WTC11 (cell line): Measurements from ENCODE around the gene AKR1A1. TPM values are rescaled to one million over a fixed set of nuclear protein-coding genes. Genes with fewer than 3 reads are reported as not detected.

Experiments used
- ATAC-seq: fragments of 200-7000 bp; cut with Tn5 transposase; 2 replicates; pipeline ENCODE4 v1.10.0; 2021; ENCODE audit warnings: mild to moderate bottlenecking, moderate library complexity
- CTCF ChIA-PET: fragments of 300-600 bp; sonication (Branson Sonifier 250); formaldehyde crosslinking; loops from one replicate; lab custom pipeline; 2021; ENCODE audit warnings: antibody characterized with exemption; lab: Charles Lee
- POLR2A ChIA-PET: fragments of 350-600 bp; sonication (Branson Sonifier 250); formaldehyde crosslinking; loops from one replicate; lab custom pipeline; 2021; ENCODE audit warnings: antibody characterized with exemption; lab: Charles Lee
- DNase-seq: peaks from one replicate; pipeline ENCODE4 v3.0.0; 2021; ENCODE audit warnings: low spot score
- H3K27ac Mint-ChIP-seq: 2 replicates; pipeline ENCODE4 v1.8.0; 2021; ENCODE audit warnings: mixed read lengths
- H3K27me3 Mint-ChIP-seq: 2 replicates; pipeline ENCODE4 v1.8.0; 2021; ENCODE audit warnings: low read depth, mild to moderate bottlenecking, moderate library complexity, mixed read lengths
- H3K36me3 Mint-ChIP-seq: 2 replicates; pipeline ENCODE4 v1.8.0; 2021; ENCODE audit warnings: mixed read lengths
- H3K4me1 Mint-ChIP-seq: 2 replicates; pipeline ENCODE4 v1.8.0; 2022; ENCODE audit warnings: mixed read lengths
- H3K4me3 Mint-ChIP-seq: 2 replicates; pipeline ENCODE4 v1.8.0; 2021; ENCODE audit warnings: mild to moderate bottlenecking, moderate library complexity, mixed read lengths
- H3K9me3 Mint-ChIP-seq: 2 replicates; pipeline ENCODE4 v1.8.0; 2021; ENCODE audit warnings: mixed read lengths
- CDX4 ChIP-seq: fragments of 250-450 bp; sonication (Bioruptor Pico); IDR thresholded peaks from 2 replicates; pipeline ENCODE4 v1.9.0; 2021; ENCODE audit warnings: moderate library complexity, mild to moderate bottlenecking, inconsistent platforms, borderline replicate concordance
- CREB1 ChIP-seq: sonication (generic); formaldehyde crosslinking; IDR thresholded peaks from 2 replicates; pipeline ENCODE4 v1.8.0; 2023; ENCODE audit warnings: mild to moderate bottlenecking, missing genetic modification reagents
- ERG ChIP-seq: fragments of 250-450 bp; sonication (Bioruptor Pico); IDR thresholded peaks from 2 replicates; pipeline ENCODE4 v1.8.0; 2021; ENCODE audit warnings: mild to moderate bottlenecking
- GTF2I ChIP-seq: fragments of 250-450 bp; sonication (Bioruptor Pico); conservative IDR thresholded peaks from 2 replicates; pipeline ENCODE4 v1.4.0; 2021; ENCODE audit warnings: mild to moderate bottlenecking
- NFATC4 ChIP-seq: fragments of 250-450 bp; sonication (Bioruptor Pico); IDR thresholded peaks from 2 replicates; pipeline ENCODE4 v1.9.0; 2021; ENCODE audit warnings: mild to moderate bottlenecking
- PRRX2 ChIP-seq: fragments of 250-450 bp; sonication (Bioruptor Pico); IDR thresholded peaks from 2 replicates; pipeline ENCODE4 v1.8.0; 2021; ENCODE audit warnings: mild to moderate bottlenecking
- SOX15 ChIP-seq: fragments of 250-450 bp; sonication (Bioruptor Pico); IDR thresholded peaks from 2 replicates; pipeline ENCODE4 v1.9.0; 2021; ENCODE audit warnings: mild to moderate bottlenecking
- USF2 ChIP-seq: sonication (generic); formaldehyde crosslinking; IDR thresholded peaks from 2 replicates; pipeline ENCODE4 v1.8.1; 2023; ENCODE audit warnings: mild to moderate bottlenecking, missing genetic modification reagents, moderate library complexity
- ZNF121 ChIP-seq: sonication (generic); formaldehyde crosslinking; IDR thresholded peaks from 2 replicates; pipeline ENCODE4 v1.8.0; 2023; ENCODE audit warnings: missing genetic modification reagents
- ZNF263 ChIP-seq: sonication (generic); formaldehyde crosslinking; IDR thresholded peaks from 2 replicates; pipeline ENCODE4 v1.8.1; 2022; ENCODE audit warnings: low read depth, mild to moderate bottlenecking, moderate library complexity, missing genetic modification reagents
- ZSCAN18 ChIP-seq: fragments of 250-450 bp; sonication (Bioruptor Pico); IDR thresholded peaks from 2 replicates; pipeline ENCODE4 v2.1.2; 2022; ENCODE audit warnings: mild to moderate bottlenecking, moderate library complexity
- total RNA-seq: library from RNA; stranded (reverse); gene quantifications from 3 replicates; pipeline ENCODE4 v1.2.3, GENCODE V29; 2021
- TF ChIP-seq, protein P1 (sequence below): sonication (generic); formaldehyde crosslinking; IDR thresholded peaks from 2 replicates; pipeline ENCODE4 v1.8.1; 2022; ENCODE audit warnings: missing genetic modification reagents, borderline replicate concordance
- TF ChIP-seq, protein P2 (sequence below): fragments of 250-450 bp; sonication (Bioruptor Pico); IDR thresholded peaks from 2 replicates; pipeline ENCODE4 v1.9.0; 2021; ENCODE audit warnings: mild to moderate bottlenecking, borderline replicate concordance
- TF ChIP-seq, protein P3 (sequence below): sonication (generic); formaldehyde crosslinking; IDR thresholded peaks from 2 replicates; pipeline ENCODE4 v1.8.0; 2022; ENCODE audit warnings: mild to moderate bottlenecking, missing genetic modification reagents
- TF ChIP-seq, protein P4 (sequence below): sonication (generic); formaldehyde crosslinking; IDR thresholded peaks from 2 replicates; pipeline ENCODE4 v1.8.0; 2023; ENCODE audit warnings: missing genetic modification reagents
- TF ChIP-seq, protein P5 (sequence below): sonication (generic); formaldehyde crosslinking; IDR thresholded peaks from 2 replicates; pipeline ENCODE4 v1.8.1; 2023; ENCODE audit warnings: mild to moderate bottlenecking, missing genetic modification reagents
- TF ChIP-seq, protein P6 (sequence below): sonication (generic); formaldehyde crosslinking; IDR thresholded peaks from 2 replicates; pipeline ENCODE4 v1.8.0; 2022; ENCODE audit warnings: missing genetic modification reagents

AKR1A1 gene
- total RNA-seq, 1 experiment from 2014 or later = 338 TPM

GRCh38 chr1:45585110-45585426 lies 34.4 kb downstream of the AKR1A1 start:
- no peaks in the 10 kb centered on the region for H3K9me3 Mint-ChIP-seq
- ChIA-PET POLR2A (interaction anchor here (0.6 to 1.2 kb wide), 6 partner anchors 34 to 1686 kb away, joined by 3 to 7 read pairs (median 4); partner anchors contain the start of genes CCDC163, MMACHC and PRDX1), CTCF (interaction anchor here (1.0 kb wide), 1 partner anchor 34 kb away, joined by 4 read pairs; the partner anchor contains the start of gene AKR1A1)
- peaks cover 2% of the 10 kb centered on the region; the same call in 1 of the 2 replicates for H3K27me3 Mint-ChIP-seq
- peaks cover 30% of the 10 kb centered on the region for H3K4me1 Mint-ChIP-seq
- H3K4me3 Mint-ChIP-seq = peak overlapping the region; percentile 95
- H3K27ac Mint-ChIP-seq = peak overlapping the region; percentile 98
- ATAC-seq (no peak), DNase-seq (no peak)
- peaks cover 31% of the 10 kb centered on the region for H3K36me3 Mint-ChIP-seq
- TF ChIP-seq, protein P1, sequence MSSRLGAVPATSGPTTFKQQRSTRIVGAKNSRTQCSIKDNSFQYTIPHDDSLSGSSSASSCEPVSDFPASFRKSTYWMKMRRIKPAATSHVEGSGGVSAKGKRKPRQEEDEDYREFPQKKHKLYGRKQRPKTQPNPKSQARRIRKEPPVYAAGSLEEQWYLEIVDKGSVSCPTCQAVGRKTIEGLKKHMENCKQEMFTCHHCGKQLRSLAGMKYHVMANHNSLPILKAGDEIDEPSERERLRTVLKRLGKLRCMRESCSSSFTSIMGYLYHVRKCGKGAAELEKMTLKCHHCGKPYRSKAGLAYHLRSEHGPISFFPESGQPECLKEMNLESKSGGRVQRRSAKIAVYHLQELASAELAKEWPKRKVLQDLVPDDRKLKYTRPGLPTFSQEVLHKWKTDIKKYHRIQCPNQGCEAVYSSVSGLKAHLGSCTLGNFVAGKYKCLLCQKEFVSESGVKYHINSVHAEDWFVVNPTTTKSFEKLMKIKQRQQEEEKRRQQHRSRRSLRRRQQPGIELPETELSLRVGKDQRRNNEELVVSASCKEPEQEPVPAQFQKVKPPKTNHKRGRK (CRISPR knock-in tag) = no peak
- TF ChIP-seq, protein P2, sequence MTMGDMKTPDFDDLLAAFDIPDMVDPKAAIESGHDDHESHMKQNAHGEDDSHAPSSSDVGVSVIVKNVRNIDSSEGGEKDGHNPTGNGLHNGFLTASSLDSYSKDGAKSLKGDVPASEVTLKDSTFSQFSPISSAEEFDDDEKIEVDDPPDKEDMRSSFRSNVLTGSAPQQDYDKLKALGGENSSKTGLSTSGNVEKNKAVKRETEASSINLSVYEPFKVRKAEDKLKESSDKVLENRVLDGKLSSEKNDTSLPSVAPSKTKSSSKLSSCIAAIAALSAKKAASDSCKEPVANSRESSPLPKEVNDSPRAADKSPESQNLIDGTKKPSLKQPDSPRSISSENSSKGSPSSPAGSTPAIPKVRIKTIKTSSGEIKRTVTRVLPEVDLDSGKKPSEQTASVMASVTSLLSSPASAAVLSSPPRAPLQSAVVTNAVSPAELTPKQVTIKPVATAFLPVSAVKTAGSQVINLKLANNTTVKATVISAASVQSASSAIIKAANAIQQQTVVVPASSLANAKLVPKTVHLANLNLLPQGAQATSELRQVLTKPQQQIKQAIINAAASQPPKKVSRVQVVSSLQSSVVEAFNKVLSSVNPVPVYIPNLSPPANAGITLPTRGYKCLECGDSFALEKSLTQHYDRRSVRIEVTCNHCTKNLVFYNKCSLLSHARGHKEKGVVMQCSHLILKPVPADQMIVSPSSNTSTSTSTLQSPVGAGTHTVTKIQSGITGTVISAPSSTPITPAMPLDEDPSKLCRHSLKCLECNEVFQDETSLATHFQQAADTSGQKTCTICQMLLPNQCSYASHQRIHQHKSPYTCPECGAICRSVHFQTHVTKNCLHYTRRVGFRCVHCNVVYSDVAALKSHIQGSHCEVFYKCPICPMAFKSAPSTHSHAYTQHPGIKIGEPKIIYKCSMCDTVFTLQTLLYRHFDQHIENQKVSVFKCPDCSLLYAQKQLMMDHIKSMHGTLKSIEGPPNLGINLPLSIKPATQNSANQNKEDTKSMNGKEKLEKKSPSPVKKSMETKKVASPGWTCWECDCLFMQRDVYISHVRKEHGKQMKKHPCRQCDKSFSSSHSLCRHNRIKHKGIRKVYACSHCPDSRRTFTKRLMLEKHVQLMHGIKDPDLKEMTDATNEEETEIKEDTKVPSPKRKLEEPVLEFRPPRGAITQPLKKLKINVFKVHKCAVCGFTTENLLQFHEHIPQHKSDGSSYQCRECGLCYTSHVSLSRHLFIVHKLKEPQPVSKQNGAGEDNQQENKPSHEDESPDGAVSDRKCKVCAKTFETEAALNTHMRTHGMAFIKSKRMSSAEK (CRISPR knock-in tag) = no peak
- no peak for TF ChIP-seq NFATC4
- TF ChIP-seq CREB1 (CRISPR knock-in tag) = no peak
- TF ChIP-seq SOX15 (CRISPR knock-in tag) = no peak
- TF ChIP-seq GTF2I (CRISPR knock-in tag) = no peak
- TF ChIP-seq ZNF263 (CRISPR knock-in tag) = no peak
- TF ChIP-seq, protein P3, sequence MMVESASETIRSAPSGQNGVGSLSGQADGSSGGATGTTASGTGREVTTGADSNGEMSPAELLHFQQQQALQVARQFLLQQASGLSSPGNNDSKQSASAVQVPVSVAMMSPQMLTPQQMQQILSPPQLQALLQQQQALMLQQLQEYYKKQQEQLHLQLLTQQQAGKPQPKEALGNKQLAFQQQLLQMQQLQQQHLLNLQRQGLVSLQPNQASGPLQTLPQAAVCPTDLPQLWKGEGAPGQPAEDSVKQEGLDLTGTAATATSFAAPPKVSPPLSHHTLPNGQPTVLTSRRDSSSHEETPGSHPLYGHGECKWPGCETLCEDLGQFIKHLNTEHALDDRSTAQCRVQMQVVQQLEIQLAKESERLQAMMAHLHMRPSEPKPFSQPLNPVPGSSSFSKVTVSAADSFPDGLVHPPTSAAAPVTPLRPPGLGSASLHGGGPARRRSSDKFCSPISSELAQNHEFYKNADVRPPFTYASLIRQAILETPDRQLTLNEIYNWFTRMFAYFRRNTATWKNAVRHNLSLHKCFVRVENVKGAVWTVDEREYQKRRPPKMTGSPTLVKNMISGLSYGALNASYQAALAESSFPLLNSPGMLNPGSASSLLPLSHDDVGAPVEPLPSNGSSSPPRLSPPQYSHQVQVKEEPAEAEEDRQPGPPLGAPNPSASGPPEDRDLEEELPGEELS (CRISPR knock-in tag) = no peak
- no peak for TF ChIP-seq PRRX2 (CRISPR knock-in tag)
- TF ChIP-seq, protein P4, sequence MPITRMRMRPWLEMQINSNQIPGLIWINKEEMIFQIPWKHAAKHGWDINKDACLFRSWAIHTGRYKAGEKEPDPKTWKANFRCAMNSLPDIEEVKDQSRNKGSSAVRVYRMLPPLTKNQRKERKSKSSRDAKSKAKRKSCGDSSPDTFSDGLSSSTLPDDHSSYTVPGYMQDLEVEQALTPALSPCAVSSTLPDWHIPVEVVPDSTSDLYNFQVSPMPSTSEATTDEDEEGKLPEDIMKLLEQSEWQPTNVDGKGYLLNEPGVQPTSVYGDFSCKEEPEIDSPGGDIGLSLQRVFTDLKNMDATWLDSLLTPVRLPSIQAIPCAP = no peak
- TF ChIP-seq, protein P5, sequence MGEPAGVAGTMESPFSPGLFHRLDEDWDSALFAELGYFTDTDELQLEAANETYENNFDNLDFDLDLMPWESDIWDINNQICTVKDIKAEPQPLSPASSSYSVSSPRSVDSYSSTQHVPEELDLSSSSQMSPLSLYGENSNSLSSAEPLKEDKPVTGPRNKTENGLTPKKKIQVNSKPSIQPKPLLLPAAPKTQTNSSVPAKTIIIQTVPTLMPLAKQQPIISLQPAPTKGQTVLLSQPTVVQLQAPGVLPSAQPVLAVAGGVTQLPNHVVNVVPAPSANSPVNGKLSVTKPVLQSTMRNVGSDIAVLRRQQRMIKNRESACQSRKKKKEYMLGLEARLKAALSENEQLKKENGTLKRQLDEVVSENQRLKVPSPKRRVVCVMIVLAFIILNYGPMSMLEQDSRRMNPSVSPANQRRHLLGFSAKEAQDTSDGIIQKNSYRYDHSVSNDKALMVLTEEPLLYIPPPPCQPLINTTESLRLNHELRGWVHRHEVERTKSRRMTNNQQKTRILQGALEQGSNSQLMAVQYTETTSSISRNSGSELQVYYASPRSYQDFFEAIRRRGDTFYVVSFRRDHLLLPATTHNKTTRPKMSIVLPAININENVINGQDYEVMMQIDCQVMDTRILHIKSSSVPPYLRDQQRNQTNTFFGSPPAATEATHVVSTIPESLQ (CRISPR knock-in tag) = no peak
- no peak for TF ChIP-seq ERG (CRISPR knock-in tag)
- TF ChIP-seq USF2 (CRISPR knock-in tag) = no peak
- TF ChIP-seq, protein P6, sequence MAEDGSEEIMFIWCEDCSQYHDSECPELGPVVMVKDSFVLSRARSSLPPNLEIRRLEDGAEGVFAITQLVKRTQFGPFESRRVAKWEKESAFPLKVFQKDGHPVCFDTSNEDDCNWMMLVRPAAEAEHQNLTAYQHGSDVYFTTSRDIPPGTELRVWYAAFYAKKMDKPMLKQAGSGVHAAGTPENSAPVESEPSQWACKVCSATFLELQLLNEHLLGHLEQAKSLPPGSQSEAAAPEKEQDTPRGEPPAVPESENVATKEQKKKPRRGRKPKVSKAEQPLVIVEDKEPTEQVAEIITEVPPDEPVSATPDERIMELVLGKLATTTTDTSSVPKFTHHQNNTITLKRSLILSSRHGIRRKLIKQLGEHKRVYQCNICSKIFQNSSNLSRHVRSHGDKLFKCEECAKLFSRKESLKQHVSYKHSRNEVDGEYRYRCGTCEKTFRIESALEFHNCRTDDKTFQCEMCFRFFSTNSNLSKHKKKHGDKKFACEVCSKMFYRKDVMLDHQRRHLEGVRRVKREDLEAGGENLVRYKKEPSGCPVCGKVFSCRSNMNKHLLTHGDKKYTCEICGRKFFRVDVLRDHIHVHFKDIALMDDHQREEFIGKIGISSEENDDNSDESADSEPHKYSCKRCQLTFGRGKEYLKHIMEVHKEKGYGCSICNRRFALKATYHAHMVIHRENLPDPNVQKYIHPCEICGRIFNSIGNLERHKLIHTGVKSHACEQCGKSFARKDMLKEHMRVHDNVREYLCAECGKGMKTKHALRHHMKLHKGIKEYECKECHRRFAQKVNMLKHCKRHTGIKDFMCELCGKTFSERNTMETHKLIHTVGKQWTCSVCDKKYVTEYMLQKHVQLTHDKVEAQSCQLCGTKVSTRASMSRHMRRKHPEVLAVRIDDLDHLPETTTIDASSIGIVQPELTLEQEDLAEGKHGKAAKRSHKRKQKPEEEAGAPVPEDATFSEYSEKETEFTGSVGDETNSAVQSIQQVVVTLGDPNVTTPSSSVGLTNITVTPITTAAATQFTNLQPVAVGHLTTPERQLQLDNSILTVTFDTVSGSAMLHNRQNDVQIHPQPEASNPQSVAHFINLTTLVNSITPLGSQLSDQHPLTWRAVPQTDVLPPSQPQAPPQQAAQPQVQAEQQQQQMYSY = no peak
- TF ChIP-seq CDX4 = no peak
- no peak for TF ChIP-seq ZNF121 (CRISPR knock-in tag)
- TF ChIP-seq ZSCAN18 (CRISPR knock-in tag) = no peak
